ENCODE measurements around the gene TSPAN4. TPM values are rescaled to one million over a fixed set of nuclear protein-coding genes. Genes with fewer than 3 reads are reported as not detected.

TSPAN4 gene
- total RNA-seq, 4 donors from 2014 or later = 145 to 234 (median 175) TPM

GRCh38 chr11:833849-834311 is 8.8 kb upstream of the TSPAN4 start:
- DNase-seq (ENCODE audit: low spot score) (no peak), ATAC-seq (ENCODE audit: low FRiP score) (no peak)
- TF ChIP-seq CTCF (IDR thresholded peaks at IDR 0.05) = no peak

GRCh38 chr11:834371-835316 is 8.0 kb upstream of the TSPAN4 start:
- no peak for TF ChIP-seq CTCF (IDR thresholded peaks at IDR 0.05)
- DNase-seq (ENCODE audit: low spot score) (no peak), ATAC-seq (ENCODE audit: low FRiP score) (peak; percentile 63)

GRCh38 chr11:836274-836673 is 6.4 kb upstream of the TSPAN4 start:
- no peak for ATAC-seq (ENCODE audit: low FRiP score)
- DNase-seq (ENCODE audit: low spot score) = no peak
- no peak for TF ChIP-seq CTCF (IDR thresholded peaks at IDR 0.05)

- ATAC-seq (ENCODE audit: low FRiP score) (no peak), DNase-seq (ENCODE audit: low spot score) (no peak)
- TF ChIP-seq CTCF (IDR thresholded peaks at IDR 0.05) = no peak
Observed at GRCh38 chr11:836700-837099, 6.0 kb upstream of the TSPAN4 start.

GRCh38 chr11:837189-837989 is 5.3 kb upstream of the TSPAN4 start:
- DNase-seq (ENCODE audit: low spot score) (no peak), ATAC-seq (ENCODE audit: low FRiP score) (no peak)
- TF ChIP-seq CTCF (IDR thresholded peaks at IDR 0.05) = no peak

GRCh38 chr11:837990-838307 is 4.7 kb upstream of the TSPAN4 start:
- DNase-seq (ENCODE audit: low spot score) (no peak), ATAC-seq (ENCODE audit: low FRiP score) (no peak)
- no peak for TF ChIP-seq CTCF (IDR thresholded peaks at IDR 0.05)

All from omental fat pad (tissue), 4 donors.